IPS-15b (cell line): ENCODE results near the gene LMOD3.

ENCODE experiments used
- H3K27me3 ChIP-seq: one replicate; pipeline ENCODE4 v1.6.1; 2013; ENCODE audit warnings: low read length; ENCODE audit not compliant: control insufficient read depth, insufficient read depth
- H3K36me3 ChIP-seq: one replicate; pipeline ENCODE4 v1.6.1; 2013; ENCODE audit warnings: low read length; ENCODE audit not compliant: control insufficient read depth, insufficient read depth
- H3K4me1 ChIP-seq: one replicate; pipeline ENCODE4 v1.6.1; 2013; ENCODE audit warnings: mild to moderate bottlenecking, low read length; ENCODE audit not compliant: control insufficient read depth, insufficient read depth
- H3K4me3 ChIP-seq: one replicate; pipeline ENCODE4 v1.5.1; 2013; ENCODE audit warnings: low read depth, low read length
- H3K9ac ChIP-seq: one replicate; pipeline ENCODE4 v1.6.1; 2013; ENCODE audit warnings: low read depth, mild to moderate bottlenecking, low read length
- H3K9me3 ChIP-seq: one replicate; pipeline ENCODE4 v1.6.1; 2013; ENCODE audit warnings: mild to moderate bottlenecking, low read length; ENCODE audit not compliant: control insufficient read depth, insufficient read depth

The LMOD3 gene

DNA sequence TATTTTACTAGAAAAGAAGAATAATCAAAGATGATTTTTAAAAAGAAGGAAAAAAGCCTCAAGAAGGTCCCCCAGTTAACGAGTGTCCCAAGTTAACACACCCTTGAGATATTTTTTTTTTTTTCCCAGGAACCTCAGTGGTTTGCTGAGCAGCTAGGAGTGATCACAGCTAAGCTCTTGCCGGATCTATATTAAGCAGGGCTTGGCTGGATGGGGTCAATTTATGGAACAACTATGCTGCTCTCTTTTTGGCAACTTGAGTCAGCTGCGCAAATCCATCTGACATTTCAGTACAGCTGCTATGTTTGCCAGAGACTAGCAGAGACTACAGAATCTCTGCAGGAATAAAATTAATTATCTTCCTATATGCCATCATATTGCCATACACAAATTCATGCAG lies at the start of gene LMOD3:
Gene LMOD3 (minus strand): TSS at position 193 of the 400 bp plus-strand sequence. CDS start 209 bp downstream, outside the sequence.
- Histone ChIP-seq H3K4me1 (no peaks in the 10 kb centered on the region), H3K9ac (no peak within 1 kb of the TSS), H3K36me3 (no peaks in the 10 kb centered on the region), H3K9me3 (no peaks in the 10 kb centered on the region), H3K27me3 (no peaks in the 10 kb centered on the region), H3K4me3 (no peak within 1 kb of the TSS)

- Histone ChIP-seq H3K9ac (no peak overlapping the region), H3K9me3 (no peaks in the 10 kb centered on the region), H3K36me3 (no peaks in the 10 kb centered on the region)
These were observed 49.7 kb upstream of the LMOD3 start for GRCh38 chr3:69172058-69172457.

GRCh38 chr3:69166446-69166845 lies 44.1 kb upstream of the LMOD3 start:
- no peaks in the 10 kb centered on the region for H3K9me3 ChIP-seq
- peaks cover 2% of the 10 kb centered on the region for H3K4me1 ChIP-seq
- no peak overlapping the region for H3K4me3 ChIP-seq
- no peaks in the 10 kb centered on the region for H3K27me3 ChIP-seq
- H3K36me3 ChIP-seq: no peaks in the 10 kb centered on the region
- no peak overlapping the region for H3K9ac ChIP-seq

More at GRCh38 chr3:69172058-69172457, 49.7 kb upstream of the LMOD3 start:
- Histone ChIP-seq H3K4me3 (no peak overlapping the region), H3K27me3 (no peaks in the 10 kb centered on the region), H3K4me1 (no peaks in the 10 kb centered on the region)

GRCh38 chr3:69165744-69166143 lies 43.3 kb upstream of the LMOD3 start:
- Histone ChIP-seq H3K9me3 (no peaks in the 10 kb centered on the region), H3K9ac (no peak overlapping the region), H3K4me1 (peaks cover 2% of the 10 kb centered on the region), H3K4me3 (no peak overlapping the region), H3K36me3 (no peaks in the 10 kb centered on the region), H3K27me3 (no peaks in the 10 kb centered on the region)

- H3K4me1 ChIP-seq: peaks cover 2% of the 10 kb centered on the region
- H3K4me3 ChIP-seq: no peak overlapping the region
- H3K27me3 ChIP-seq: no peaks in the 10 kb centered on the region
- no peak overlapping the region for H3K9ac ChIP-seq
- no peaks in the 10 kb centered on the region for H3K9me3 ChIP-seq
- no peaks in the 10 kb centered on the region for H3K36me3 ChIP-seq
These were observed 41.9 kb upstream of the LMOD3 start for GRCh38 chr3:69164296-69164695.

DNA sequence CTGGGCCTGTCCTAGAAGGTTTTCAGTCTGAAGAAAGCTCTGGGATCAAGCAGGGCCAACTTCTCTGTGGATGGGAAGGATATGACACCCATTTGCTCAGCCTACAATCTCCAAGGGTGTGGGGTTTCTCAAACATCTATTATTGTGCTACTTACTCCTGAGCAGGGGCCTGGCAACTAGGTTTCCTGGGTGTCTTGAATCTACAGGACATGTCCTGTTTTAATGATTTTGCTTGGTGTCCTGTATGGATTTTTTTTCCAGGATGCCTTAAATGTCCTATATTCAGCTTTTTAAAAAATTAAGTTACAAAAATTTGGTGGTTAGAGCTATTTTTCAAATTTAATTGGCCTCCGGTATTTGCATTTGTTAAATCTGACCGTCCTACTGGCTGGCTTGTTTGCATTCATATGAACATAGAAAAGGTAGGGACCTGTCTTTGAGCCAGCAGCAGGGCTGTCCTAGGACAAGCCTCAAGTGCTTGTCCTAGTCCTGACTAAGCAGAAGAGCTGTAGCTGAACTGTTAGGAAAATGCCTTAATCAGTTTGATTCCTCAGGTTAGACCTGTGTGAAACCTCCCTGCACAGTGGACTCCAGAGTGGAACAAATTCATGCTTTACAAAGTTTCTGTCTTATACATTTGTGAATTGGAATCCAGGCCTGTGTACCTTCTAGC lies 40.0 kb upstream of the LMOD3 start:
- Histone ChIP-seq H3K4me3 (no peak overlapping the region), H3K36me3 (no peaks in the 10 kb centered on the region), H3K9me3 (no peaks in the 10 kb centered on the region), H3K4me1 (peaks cover 2% of the 10 kb centered on the region), H3K9ac (no peak overlapping the region), H3K27me3 (no peaks in the 10 kb centered on the region)

GRCh38 chr3:69161587-69162307 lies 39.4 kb upstream of the LMOD3 start:
- H3K9ac ChIP-seq: no peak overlapping the region
- H3K9me3 ChIP-seq: no peaks in the 10 kb centered on the region
- H3K27me3 ChIP-seq: no peaks in the 10 kb centered on the region
- H3K4me3 ChIP-seq: no peak overlapping the region
- no peaks in the 10 kb centered on the region for H3K36me3 ChIP-seq
- H3K4me1 ChIP-seq: peaks cover 2% of the 10 kb centered on the region

DNA sequence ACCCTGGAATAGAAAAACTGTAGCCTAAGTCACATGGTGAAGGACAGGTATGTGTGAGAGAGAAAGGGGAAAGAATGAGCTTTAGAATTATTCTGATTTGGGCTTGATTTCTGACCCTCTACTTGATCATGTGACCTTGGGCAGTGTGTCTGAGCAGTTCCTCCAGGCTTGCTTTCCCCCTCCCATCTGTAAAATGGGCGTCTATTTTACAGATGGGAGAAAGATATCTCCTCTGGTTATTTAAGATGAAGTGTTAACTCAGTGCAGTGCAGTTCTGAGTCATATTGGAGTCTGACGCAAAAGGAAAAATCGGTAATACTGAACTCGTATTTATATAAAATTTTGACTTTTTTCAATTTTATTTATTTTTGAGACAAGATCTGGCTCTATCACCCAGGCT lies 38.1 kb upstream of the LMOD3 start:
- no peak overlapping the region for H3K9ac ChIP-seq
- no peaks in the 10 kb centered on the region for H3K9me3 ChIP-seq
- H3K27me3 ChIP-seq: no peaks in the 10 kb centered on the region
- H3K4me3 ChIP-seq: no peak overlapping the region
- no peaks in the 10 kb centered on the region for H3K36me3 ChIP-seq
- H3K4me1 ChIP-seq: peaks cover 2% of the 10 kb centered on the region

DNA sequence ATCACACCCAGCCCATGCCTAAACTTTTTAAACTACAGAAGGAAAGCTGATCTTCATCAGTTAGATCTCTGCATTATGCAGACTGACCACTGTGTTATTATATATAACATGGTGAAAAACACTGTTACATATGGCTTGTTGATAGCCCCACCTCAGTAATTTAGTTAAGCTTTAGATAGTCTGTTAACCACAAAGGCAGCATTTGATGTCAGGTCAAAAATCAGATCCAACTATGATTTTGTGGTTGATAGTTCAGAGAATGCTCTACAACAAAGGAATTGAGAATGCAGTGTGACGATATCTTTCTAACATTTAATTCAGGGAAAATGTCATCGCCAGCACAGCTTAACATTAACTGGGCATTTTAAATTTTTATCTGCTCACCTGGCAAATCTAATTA lies 37.7 kb upstream of the LMOD3 start:
- Histone ChIP-seq H3K9ac (no peak overlapping the region), H3K4me1 (peaks cover 2% of the 10 kb centered on the region), H3K9me3 (no peaks in the 10 kb centered on the region), H3K27me3 (no peaks in the 10 kb centered on the region), H3K4me3 (no peak overlapping the region), H3K36me3 (no peaks in the 10 kb centered on the region)

- no peak overlapping the region for H3K4me3 ChIP-seq
- H3K27me3 ChIP-seq: peaks cover 26% of the 10 kb centered on the region
- no peaks in the 10 kb centered on the region for H3K9me3 ChIP-seq
- no peaks in the 10 kb centered on the region for H3K4me1 ChIP-seq
- no peak overlapping the region for H3K9ac ChIP-seq
- no peaks in the 10 kb centered on the region for H3K36me3 ChIP-seq
These were observed 27.2 kb upstream of the LMOD3 start for GRCh38 chr3:69149586-69149985.

DNA sequence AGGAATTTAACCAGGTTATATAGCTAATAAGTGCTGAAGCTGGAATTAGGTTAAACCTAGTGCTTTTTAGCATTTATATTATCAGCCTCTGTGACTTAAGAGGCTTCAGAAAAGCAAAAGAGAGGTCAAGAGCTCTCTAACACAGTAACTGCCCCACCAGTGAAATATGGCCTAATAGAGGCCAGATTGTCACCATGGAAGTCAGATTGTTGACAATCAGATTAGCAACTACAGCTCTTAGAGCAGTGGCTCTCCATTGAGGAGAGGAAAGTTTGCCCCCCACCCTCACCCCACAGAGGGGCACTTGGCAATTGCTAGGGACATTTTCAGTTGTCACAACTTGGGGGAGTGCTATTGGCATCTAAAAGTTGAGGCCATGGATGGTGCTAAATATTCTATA lies 23.3 kb upstream of the LMOD3 start:
- H3K9ac ChIP-seq: no peak overlapping the region
- H3K4me1 ChIP-seq: no peaks in the 10 kb centered on the region
- no peak overlapping the region for H3K4me3 ChIP-seq
- no peaks in the 10 kb centered on the region for H3K36me3 ChIP-seq
- no peaks in the 10 kb centered on the region for H3K9me3 ChIP-seq
- H3K27me3 ChIP-seq: peaks cover 58% of the 10 kb centered on the region

DNA sequence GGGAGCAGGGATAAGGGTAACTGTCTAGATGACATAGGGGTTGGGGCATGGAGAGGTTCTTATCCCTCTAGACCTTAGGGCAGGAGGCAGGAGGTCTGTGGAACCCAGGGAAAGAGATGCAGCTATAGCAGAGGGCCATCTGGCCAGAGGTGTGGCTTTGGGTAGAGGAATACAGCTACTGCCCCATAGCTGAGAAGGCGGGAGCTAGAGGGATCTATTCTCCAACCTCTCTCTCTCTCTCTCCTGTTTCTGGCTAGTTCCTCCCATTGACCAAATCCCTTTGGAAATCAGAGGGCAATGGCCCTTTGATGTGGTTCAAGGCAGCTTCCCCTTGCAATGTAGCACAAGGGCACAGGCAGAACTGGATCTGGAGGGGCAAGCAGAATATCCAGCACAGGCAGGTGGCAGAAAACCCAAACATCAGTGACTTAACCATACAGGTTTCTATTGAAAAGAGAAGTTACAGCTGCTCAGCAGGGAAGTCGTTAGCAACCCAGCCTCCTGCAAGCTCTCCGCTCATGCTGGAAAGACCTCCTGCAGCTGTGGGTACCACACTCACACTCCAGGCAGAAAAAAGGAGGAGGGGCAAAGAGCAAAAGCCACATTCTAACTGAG lies 22.3 kb upstream of the LMOD3 start:
- Histone ChIP-seq H3K27me3 (peaks cover 62% of the 10 kb centered on the region), H3K9ac (no peak overlapping the region), H3K4me1 (no peaks in the 10 kb centered on the region), H3K36me3 (no peaks in the 10 kb centered on the region), H3K9me3 (no peaks in the 10 kb centered on the region), H3K4me3 (no peak overlapping the region)
